ENCODE measurements around the gene APH1B. TPM values are rescaled to one million over a fixed set of nuclear protein-coding genes. Genes with fewer than 3 reads are reported as not detected.

The APH1B gene
- total and polyA plus RNA-seq, 4 donors = 16.4 to 25.8 (median 21.8) TPM

GRCh38 chr15:63334821-63335220, 57.4 kb downstream of the APH1B start:
- Histone ChIP-seq H3K36me3 (ENCODE audit: control insufficient read depth, insufficient read depth, low read length) (peaks cover 13% of the 10 kb centered on the region), H3K9me3 (ENCODE audit: control insufficient read depth, insufficient read depth, low read length) (no peaks in the 10 kb centered on the region), H3K27ac (ENCODE audit: low read depth, low read length) (no peak overlapping the region), H3K27me3 (ENCODE audit: control insufficient read depth, insufficient read depth, low read length) (no peaks in the 10 kb centered on the region), H3K4me1 (ENCODE audit: control insufficient read depth, insufficient read depth, low read length) (peaks cover 14% of the 10 kb centered on the region), H3K4me3 (ENCODE audit: low read depth, low read length) (no peak overlapping the region)
- no peak for DNase-seq (ENCODE audit: low read depth in 4 of 6, low spot score in 6 of 6)
- 100% methylated on average over 1 of the region's 2 CpGs for WGBS (ENCODE audit: insufficient coverage)

- 85% methylated on average over 7 of the region's 8 CpGs for WGBS (ENCODE audit: insufficient coverage)
- Histone ChIP-seq H3K4me3 (ENCODE audit: low read depth, low read length) (no peak overlapping the region), H3K4me1 (ENCODE audit: control insufficient read depth, insufficient read depth, low read length) (peaks cover 14% of the 10 kb centered on the region), H3K36me3 (ENCODE audit: control insufficient read depth, insufficient read depth, low read length) (peaks cover 11% of the 10 kb centered on the region), H3K27me3 (ENCODE audit: control insufficient read depth, insufficient read depth, low read length) (no peaks in the 10 kb centered on the region), H3K27ac (ENCODE audit: low read depth, low read length) (no peak overlapping the region), H3K9me3 (ENCODE audit: control insufficient read depth, insufficient read depth, low read length) (no peaks in the 10 kb centered on the region)
- no peak for DNase-seq (ENCODE audit: low read depth in 4 of 6, low spot score in 6 of 6)
Measured at GRCh38 chr15:63335543-63336240, 58.3 kb downstream of the APH1B start.

DNA sequence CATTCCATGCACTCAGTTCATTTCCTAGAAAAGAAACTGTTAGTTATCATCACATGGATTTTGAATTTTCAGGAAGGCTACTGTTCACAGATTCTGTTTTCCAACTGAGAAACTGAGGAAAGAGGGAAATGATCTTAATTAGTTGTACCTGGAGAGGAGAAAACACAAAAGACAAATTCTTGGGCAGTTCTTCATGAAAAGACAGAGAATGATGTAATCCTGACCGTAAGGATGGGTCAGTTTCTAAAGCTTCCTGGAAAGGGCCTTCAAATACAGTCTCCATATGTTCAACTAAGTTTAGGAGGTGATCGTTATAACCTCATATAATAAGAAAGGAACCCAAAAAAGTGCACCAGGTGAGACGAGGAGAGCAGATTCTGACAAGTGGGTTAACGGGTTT, 59.6 kb downstream of the APH1B start:
- Histone ChIP-seq H3K27me3 (ENCODE audit: control insufficient read depth, insufficient read depth, low read length) (no peaks in the 10 kb centered on the region), H3K9me3 (ENCODE audit: control insufficient read depth, insufficient read depth, low read length) (no peaks in the 10 kb centered on the region), H3K27ac (ENCODE audit: low read depth, low read length) (no peak overlapping the region), H3K4me1 (ENCODE audit: control insufficient read depth, insufficient read depth, low read length) (peaks cover 4% of the 10 kb centered on the region), H3K4me3 (ENCODE audit: low read depth, low read length) (no peak overlapping the region), H3K36me3 (ENCODE audit: control insufficient read depth, insufficient read depth, low read length) (peaks cover 11% of the 10 kb centered on the region)
- no CpG with 5 or more reads among the region's 4 CpGs for WGBS (ENCODE audit: insufficient coverage)
- no peak for DNase-seq (ENCODE audit: low read depth in 4 of 6, low spot score in 6 of 6)

- peaks cover 4% of the 10 kb centered on the region for H3K4me1 ChIP-seq (ENCODE audit: control insufficient read depth, insufficient read depth, low read length)
- no peak overlapping the region for H3K27ac ChIP-seq (ENCODE audit: low read depth, low read length)
- H3K4me3 ChIP-seq (ENCODE audit: low read depth, low read length) = no peak overlapping the region
- no peaks in the 10 kb centered on the region for H3K9me3 ChIP-seq (ENCODE audit: control insufficient read depth, insufficient read depth, low read length)
- H3K27me3 ChIP-seq (ENCODE audit: control insufficient read depth, insufficient read depth, low read length) = no peaks in the 10 kb centered on the region
- DNase-seq (ENCODE audit: low read depth in 4 of 6, low spot score in 6 of 6) = no peak
- peaks cover 11% of the 10 kb centered on the region for H3K36me3 ChIP-seq (ENCODE audit: control insufficient read depth, insufficient read depth, low read length)
Measured at GRCh38 chr15:63338170-63338569, 60.8 kb downstream of the APH1B start.

DNA sequence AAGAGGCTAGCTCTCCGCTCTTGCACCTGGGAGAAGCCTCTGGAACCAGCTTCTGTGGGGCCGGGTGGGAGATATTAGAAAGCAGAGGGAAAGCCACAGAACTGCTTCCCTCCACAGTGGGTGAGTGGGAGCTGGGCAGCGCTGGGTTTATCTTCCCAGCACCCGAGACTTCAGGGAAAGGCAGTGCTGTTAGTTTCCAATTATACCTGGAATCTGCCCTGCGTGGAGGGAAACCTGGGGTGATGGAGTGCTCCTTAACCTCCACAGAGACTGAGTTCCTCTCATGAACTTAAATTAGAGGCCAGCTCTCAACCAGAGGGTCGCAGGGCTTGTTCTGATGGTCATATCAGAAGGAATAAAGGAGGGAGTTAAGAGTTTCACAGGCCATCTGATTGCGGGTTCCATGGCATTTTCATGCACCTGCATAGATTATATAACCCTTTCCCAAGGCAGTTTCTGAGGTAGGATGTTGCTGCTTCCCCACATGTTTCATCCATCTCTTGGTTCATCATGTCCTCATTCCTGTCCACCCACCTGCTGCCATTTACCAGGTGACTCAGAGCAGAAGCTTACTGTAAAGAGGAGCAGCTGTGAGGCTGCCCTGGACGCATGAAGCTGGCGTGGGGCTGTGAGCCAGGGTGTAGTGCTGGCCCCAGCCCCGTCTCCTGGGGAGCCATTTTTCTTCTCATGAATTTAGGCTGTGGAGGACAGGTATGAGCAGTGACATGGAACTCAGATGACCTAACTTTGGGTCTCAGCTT, 61.8 kb downstream of the APH1B start:
- Histone ChIP-seq H3K9me3 (ENCODE audit: control insufficient read depth, insufficient read depth, low read length) (no peaks in the 10 kb centered on the region), H3K27ac (ENCODE audit: low read depth, low read length) (no peak overlapping the region), H3K27me3 (ENCODE audit: control insufficient read depth, insufficient read depth, low read length) (no peaks in the 10 kb centered on the region), H3K4me1 (ENCODE audit: control insufficient read depth, insufficient read depth, low read length) (peaks cover 4% of the 10 kb centered on the region), H3K4me3 (ENCODE audit: low read depth, low read length) (no peak overlapping the region), H3K36me3 (ENCODE audit: control insufficient read depth, insufficient read depth, low read length) (peaks cover 11% of the 10 kb centered on the region)
- DNase-seq (ENCODE audit: low read depth in 4 of 6, low spot score in 6 of 6) = no peak
- 87% methylated on average over 9 of the region's 10 CpGs for WGBS (ENCODE audit: insufficient coverage)

DNA sequence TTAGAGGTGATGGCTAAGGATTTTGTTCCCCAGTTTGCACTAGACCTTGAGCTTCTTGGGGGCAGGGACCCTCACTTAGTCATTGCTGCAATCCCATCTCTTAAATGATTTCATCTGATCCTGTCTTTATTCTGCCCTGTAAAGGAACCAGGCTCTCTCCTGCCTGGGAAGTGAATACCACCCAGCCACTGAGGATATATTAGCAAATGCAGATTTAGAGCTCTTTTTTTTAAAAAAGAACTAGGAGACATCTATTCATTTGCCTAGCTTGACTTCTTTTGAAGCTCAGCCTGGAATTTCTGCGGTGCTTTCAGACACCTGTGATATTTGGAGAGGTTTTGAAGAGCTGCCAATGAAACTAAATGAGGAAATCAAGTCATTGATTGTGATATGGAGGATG, 62.4 kb downstream of the APH1B start:
- Histone ChIP-seq H3K27ac (ENCODE audit: low read depth, low read length) (no peak overlapping the region), H3K9me3 (ENCODE audit: control insufficient read depth, insufficient read depth, low read length) (no peaks in the 10 kb centered on the region), H3K36me3 (ENCODE audit: control insufficient read depth, insufficient read depth, low read length) (peaks cover 11% of the 10 kb centered on the region), H3K4me3 (ENCODE audit: low read depth, low read length) (no peak overlapping the region), H3K27me3 (ENCODE audit: control insufficient read depth, insufficient read depth, low read length) (no peaks in the 10 kb centered on the region), H3K4me1 (ENCODE audit: control insufficient read depth, insufficient read depth, low read length) (peaks cover 4% of the 10 kb centered on the region)
- DNase-seq (ENCODE audit: low read depth in 4 of 6, low spot score in 6 of 6) = no peak
- 13% methylated on average over 1 of the region's 1 CpG for WGBS (ENCODE audit: insufficient coverage)

GRCh38 chr15:63340353-63340752, 62.9 kb downstream of the APH1B start:
- 74% methylated on average over 8 of the region's 8 CpGs for WGBS (ENCODE audit: insufficient coverage)
- DNase-seq (ENCODE audit: low read depth in 4 of 6, low spot score in 6 of 6) = no peak

GRCh38 chr15:63340878-63341277, 63.5 kb downstream of the APH1B start:
- WGBS (ENCODE audit: insufficient coverage) = 92% methylated on average over 2 of the region's 3 CpGs
- H3K27me3 ChIP-seq (ENCODE audit: control insufficient read depth, insufficient read depth, low read length) = no peaks in the 10 kb centered on the region
- no peaks in the 10 kb centered on the region for H3K9me3 ChIP-seq (ENCODE audit: control insufficient read depth, insufficient read depth, low read length)
- peaks cover 4% of the 10 kb centered on the region for H3K4me1 ChIP-seq (ENCODE audit: control insufficient read depth, insufficient read depth, low read length)
- H3K36me3 ChIP-seq (ENCODE audit: control insufficient read depth, insufficient read depth, low read length) = peaks cover 17% of the 10 kb centered on the region
- DNase-seq (ENCODE audit: low read depth in 4 of 6, low spot score in 6 of 6) = no peak
- H3K27ac ChIP-seq (ENCODE audit: low read depth, low read length) = no peak overlapping the region
- no peak overlapping the region for H3K4me3 ChIP-seq (ENCODE audit: low read depth, low read length)

More at GRCh38 chr15:63340353-63340752, 62.9 kb downstream of the APH1B start:
- Histone ChIP-seq H3K27me3 (ENCODE audit: control insufficient read depth, insufficient read depth, low read length) (no peaks in the 10 kb centered on the region), H3K27ac (ENCODE audit: low read depth, low read length) (no peak overlapping the region), H3K36me3 (ENCODE audit: control insufficient read depth, insufficient read depth, low read length) (peaks cover 14% of the 10 kb centered on the region), H3K4me1 (ENCODE audit: control insufficient read depth, insufficient read depth, low read length) (peaks cover 4% of the 10 kb centered on the region), H3K9me3 (ENCODE audit: control insufficient read depth, insufficient read depth, low read length) (no peaks in the 10 kb centered on the region), H3K4me3 (ENCODE audit: low read depth, low read length) (no peak overlapping the region)

DNA sequence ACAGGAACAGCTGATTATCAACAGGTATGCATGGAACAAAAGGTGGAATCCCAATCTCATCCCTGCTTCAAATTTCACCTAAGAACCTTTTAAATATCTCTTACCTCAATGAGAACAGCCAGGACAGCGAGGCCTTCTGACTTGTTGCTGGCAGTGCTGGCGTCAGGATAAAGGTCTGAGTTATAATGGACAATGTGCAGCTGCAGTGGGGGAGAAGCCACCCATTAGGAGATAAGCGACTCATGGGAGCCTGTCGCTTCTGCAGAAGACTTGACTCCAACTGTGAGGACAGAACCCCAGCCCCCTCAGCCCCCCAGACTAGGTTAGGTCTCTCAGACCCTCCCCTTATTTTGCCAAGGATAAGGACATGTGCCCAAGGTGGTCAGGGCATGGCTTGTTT, 64.5 kb downstream of the APH1B start:
- Histone ChIP-seq H3K9me3 (ENCODE audit: control insufficient read depth, insufficient read depth, low read length) (no peaks in the 10 kb centered on the region), H3K27ac (ENCODE audit: low read depth, low read length) (no peak overlapping the region), H3K4me3 (ENCODE audit: low read depth, low read length) (no peak overlapping the region), H3K4me1 (ENCODE audit: control insufficient read depth, insufficient read depth, low read length) (peaks cover 13% of the 10 kb centered on the region), H3K36me3 (ENCODE audit: control insufficient read depth, insufficient read depth, low read length) (peaks cover 17% of the 10 kb centered on the region), H3K27me3 (ENCODE audit: control insufficient read depth, insufficient read depth, low read length) (no peaks in the 10 kb centered on the region)
- no CpG with 5 or more reads among the region's 4 CpGs for WGBS (ENCODE audit: insufficient coverage)
- no peak for DNase-seq (ENCODE audit: low read depth in 4 of 6, low spot score in 6 of 6)
